ENCODE measurements around the gene FGD5. TPM values are rescaled to one million over a fixed set of nuclear protein-coding genes. Genes with fewer than 3 reads are reported as not detected.

FGD5 gene
- total RNA-seq, 3 donors from 2014 or later: 7.3 to 28.2 (median 18.7) TPM

DNA sequence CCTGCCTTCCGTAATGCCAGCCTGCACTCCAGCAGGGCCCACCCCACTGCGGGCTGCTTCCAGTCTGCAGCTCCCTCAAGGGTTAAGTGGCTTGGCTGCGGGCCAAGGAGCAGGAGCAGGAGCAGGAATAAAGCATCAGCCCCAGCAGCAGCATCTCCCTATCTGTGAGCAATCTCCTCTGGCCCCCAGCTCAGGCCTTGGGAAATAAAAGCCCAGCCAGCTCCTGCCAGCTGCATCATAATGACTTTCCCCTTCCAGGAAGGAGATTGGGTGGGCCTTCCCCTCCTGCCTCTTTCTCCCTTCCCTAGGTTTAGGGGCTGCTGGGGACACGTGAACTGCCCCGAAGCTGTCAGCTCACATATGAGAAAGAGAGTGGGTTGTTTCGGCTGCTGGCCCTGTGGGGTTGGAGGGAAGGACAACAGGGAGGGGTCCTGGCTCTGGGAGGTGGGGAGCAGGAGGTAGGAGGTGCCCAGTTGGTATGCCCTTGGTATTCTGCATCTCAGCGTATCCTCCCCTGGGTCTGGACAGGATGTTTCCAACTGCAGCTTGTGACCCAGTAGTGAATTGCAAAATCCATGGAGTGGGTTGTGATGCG lies 34.6 kb upstream of the FGD5 start:
- Histone ChIP-seq H3K27ac (peak overlapping the region in 1 of 2 donors; percentile 10), H3K4me1 (no peaks in the 10 kb centered on the region), H3K4me3 (no peak overlapping the region), H3K9me3 (peaks cover 0 to 7% of the 10 kb centered on the region in 2 donors), H3K36me3 (no peaks in the 10 kb centered on the region), H3K27me3 (no peaks in the 10 kb centered on the region)
- no peak for DNase-seq (ENCODE audit: low spot score in 2 of 2)
- TF ChIP-seq CTCF (IDR thresholded peaks at IDR 0.05): no peak
- intact Hi-C loops (cut with DNase I; ENCODE audit: low total_unique reads): no loop called here

GRCh38 chr3:14785207-14786155 lies 33.3 kb upstream of the FGD5 start:
- no peak for DNase-seq (ENCODE audit: low spot score in 2 of 2)
- TF ChIP-seq CTCF (IDR thresholded peaks at IDR 0.05) (no peak), POLR2AphosphoS5 (IDR thresholded peaks at IDR 0.05) (no peak), POLR2A (IDR thresholded peaks at IDR 0.05) (no peak)
- no peak overlapping the region for H3K27ac ChIP-seq
- H3K27me3 ChIP-seq: no peaks in the 10 kb centered on the region
- H3K4me1 ChIP-seq: no peaks in the 10 kb centered on the region
- no peaks in the 10 kb centered on the region for H3K9me3 ChIP-seq
- no peak overlapping the region for H3K4me3 ChIP-seq
- intact Hi-C loops (cut with DNase I; ENCODE audit: low total_unique reads): no loop called here
- no peaks in the 10 kb centered on the region for H3K36me3 ChIP-seq

DNA sequence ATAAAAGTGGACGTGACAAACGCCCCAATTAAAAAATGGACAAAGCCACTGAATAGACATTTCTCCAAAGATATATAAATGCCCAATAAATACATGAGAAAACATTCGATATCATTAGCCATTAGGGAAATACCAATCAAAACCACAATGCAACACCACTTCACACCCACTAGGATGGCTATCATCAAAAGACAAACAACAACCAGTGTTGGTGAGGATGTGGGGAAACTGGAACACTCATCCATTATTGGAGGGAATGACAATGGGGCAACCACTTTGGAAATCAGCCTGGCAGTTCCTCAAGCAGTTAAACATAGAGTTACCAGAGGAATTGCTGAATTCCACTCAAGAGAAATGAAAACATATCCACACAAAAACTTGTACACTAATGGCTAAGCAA lies 32.4 kb upstream of the FGD5 start:
- Histone ChIP-seq H3K27me3 (no peaks in the 10 kb centered on the region), H3K4me3 (no peak overlapping the region), H3K27ac (no peak overlapping the region), H3K4me1 (no peaks in the 10 kb centered on the region), H3K36me3 (no peaks in the 10 kb centered on the region), H3K9me3 (no peaks in the 10 kb centered on the region)
- TF ChIP-seq POLR2AphosphoS5 (IDR thresholded peaks at IDR 0.05): no peak
- no peak for TF ChIP-seq CTCF (IDR thresholded peaks at IDR 0.05)
- TF ChIP-seq POLR2A (IDR thresholded peaks at IDR 0.05): no peak
- intact Hi-C loops (cut with DNase I; ENCODE audit: low total_unique reads): no loop called here
- no peak for DNase-seq (ENCODE audit: low spot score in 2 of 2)

DNA sequence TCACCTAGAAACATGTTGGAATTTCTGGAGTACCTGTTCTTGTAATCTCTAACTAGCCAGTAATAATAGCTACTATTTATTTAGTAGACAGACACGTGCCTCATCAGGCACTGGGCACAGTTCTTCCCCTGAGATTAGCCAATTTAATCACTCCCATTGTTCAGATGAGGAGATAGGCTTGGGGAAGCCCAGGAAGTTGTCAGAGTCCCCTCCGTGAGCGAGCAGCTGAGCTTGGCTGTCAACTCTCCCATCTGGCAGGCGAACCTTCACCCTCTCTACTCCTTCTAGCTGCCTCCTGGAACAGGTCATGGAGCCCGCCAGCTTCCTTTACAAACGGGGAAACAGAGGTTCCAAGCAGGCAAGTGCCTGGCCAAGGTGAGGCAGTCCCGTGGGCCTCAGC lies 31.1 kb upstream of the FGD5 start:
- Histone ChIP-seq H3K27me3 (no peaks in the 10 kb centered on the region), H3K4me3 (no peak overlapping the region), H3K27ac (no peak overlapping the region), H3K4me1 (no peaks in the 10 kb centered on the region), H3K9me3 (no peaks in the 10 kb centered on the region), H3K36me3 (no peaks in the 10 kb centered on the region)
- no peak for TF ChIP-seq POLR2A (IDR thresholded peaks at IDR 0.05)
- no peak for TF ChIP-seq POLR2AphosphoS5 (IDR thresholded peaks at IDR 0.05)
- TF ChIP-seq CTCF (IDR thresholded peaks at IDR 0.05): no peak
- intact Hi-C loops (cut with DNase I; ENCODE audit: low total_unique reads): no loop called here
- no peak for DNase-seq (ENCODE audit: low spot score in 2 of 2)

DNA sequence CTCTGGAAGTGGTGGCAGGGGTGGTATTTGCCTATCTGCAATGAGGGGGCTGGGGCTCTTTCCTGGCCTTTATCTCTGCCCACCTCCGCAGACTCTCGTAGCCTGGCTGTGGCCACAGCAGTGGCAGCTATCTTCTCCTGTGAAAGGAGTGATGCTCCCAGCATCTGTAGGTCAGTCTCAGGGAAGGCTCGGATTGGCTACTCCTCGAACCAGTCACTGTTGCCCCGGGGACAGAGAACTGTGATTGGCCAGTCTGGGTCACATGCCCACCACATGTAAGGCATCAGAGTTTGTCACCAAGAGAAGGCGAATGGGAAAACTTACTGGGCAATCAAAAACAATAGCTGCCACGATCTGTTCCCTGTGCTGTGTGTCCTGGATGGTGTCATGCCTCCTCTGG lies 30.1 kb upstream of the FGD5 start:
- Histone ChIP-seq H3K27me3 (no peaks in the 10 kb centered on the region), H3K4me1 (no peaks in the 10 kb centered on the region), H3K4me3 (no peak overlapping the region), H3K9me3 (no peaks in the 10 kb centered on the region), H3K36me3 (no peaks in the 10 kb centered on the region), H3K27ac (no peak overlapping the region)
- TF ChIP-seq POLR2AphosphoS5 (IDR thresholded peaks at IDR 0.05): no peak
- TF ChIP-seq CTCF (IDR thresholded peaks at IDR 0.05): no peak
- TF ChIP-seq POLR2A (IDR thresholded peaks at IDR 0.05): no peak
- DNase-seq (ENCODE audit: low spot score in 2 of 2): no peak
- intact Hi-C loops (cut with DNase I; ENCODE audit: low total_unique reads): no loop called here
